ENCODE data around the gene KRT85. TPM values are rescaled to one million over a fixed set of nuclear protein-coding genes. Genes with fewer than 3 reads are reported as not detected.

The KRT85 gene
- total RNA-seq, 1 experiment from 2014 or later: not detected

DNA sequence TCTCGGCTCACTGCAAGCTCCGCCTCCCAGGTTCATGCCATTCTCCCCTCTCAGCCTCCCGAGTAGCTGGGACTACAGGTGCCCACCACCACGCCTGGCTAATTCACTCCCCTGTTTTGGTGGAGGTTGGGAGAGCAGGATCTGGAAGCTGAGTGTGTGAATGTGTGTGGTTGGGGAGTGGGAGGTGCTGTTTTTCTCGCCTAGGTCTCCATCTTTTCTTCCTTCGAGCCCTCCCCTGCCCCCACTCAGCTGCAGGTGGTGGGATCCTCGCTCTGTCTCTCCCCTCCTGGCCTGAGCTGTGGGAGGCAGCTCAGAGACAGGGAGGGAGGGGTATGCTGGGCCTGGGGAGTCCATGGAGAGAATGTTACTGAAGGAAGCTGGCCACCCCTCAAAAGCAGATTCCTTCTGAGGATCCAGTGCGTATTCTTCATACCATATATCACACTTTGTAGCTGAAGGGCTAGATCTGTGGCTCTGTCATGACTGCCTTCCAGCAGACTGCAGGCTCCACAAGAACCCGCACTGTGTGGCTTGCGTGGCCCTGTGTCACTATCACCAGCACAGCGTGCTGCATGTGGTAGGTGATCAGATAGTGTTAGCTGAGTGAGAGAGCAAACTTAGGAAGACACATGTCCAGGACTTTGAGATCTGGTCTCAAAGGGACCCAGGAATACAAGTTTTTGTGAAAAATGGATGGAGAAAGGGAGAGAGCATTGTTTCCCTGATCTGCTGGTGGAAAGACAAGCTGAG is 48.9 kb downstream of the KRT85 start:
- Histone ChIP-seq H3K4me2 (no peak overlapping the region), H3F3A (ENCODE audit: insufficient read depth, low read depth) (no peaks in the 10 kb centered on the region; the same call in 1 of the 2 replicates), H2AFZ (no peak overlapping the region), H3K36me3 (ENCODE audit: low read depth) (no peaks in the 10 kb centered on the region), H3K27ac (no peak overlapping the region), H3K4me1 (replicated peaks; ENCODE audit: insufficient read depth) (no peaks in the 10 kb centered on the region), H4K20me1 (ENCODE audit: insufficient read depth) (no peaks in the 10 kb centered on the region), H3K4me3 (no peak overlapping the region), H3K9me2 (ENCODE audit: insufficient read depth) (no peaks in the 10 kb centered on the region), H3K79me2 (ENCODE audit: low read depth) (no peaks in the 10 kb centered on the region), H3K27me3 (ENCODE audit: insufficient read depth, low read depth) (no peaks in the 10 kb centered on the region), H3K9me3 (ENCODE audit: insufficient read depth, low read depth) (no peaks in the 10 kb centered on the region)
- TF ChIP-seq, protein P1, sequence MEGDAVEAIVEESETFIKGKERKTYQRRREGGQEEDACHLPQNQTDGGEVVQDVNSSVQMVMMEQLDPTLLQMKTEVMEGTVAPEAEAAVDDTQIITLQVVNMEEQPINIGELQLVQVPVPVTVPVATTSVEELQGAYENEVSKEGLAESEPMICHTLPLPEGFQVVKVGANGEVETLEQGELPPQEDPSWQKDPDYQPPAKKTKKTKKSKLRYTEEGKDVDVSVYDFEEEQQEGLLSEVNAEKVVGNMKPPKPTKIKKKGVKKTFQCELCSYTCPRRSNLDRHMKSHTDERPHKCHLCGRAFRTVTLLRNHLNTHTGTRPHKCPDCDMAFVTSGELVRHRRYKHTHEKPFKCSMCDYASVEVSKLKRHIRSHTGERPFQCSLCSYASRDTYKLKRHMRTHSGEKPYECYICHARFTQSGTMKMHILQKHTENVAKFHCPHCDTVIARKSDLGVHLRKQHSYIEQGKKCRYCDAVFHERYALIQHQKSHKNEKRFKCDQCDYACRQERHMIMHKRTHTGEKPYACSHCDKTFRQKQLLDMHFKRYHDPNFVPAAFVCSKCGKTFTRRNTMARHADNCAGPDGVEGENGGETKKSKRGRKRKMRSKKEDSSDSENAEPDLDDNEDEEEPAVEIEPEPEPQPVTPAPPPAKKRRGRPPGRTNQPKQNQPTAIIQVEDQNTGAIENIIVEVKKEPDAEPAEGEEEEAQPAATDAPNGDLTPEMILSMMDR (conservative IDR thresholded peaks at IDR 0.05): no peak
- TF ChIP-seq EZH2 (IDR thresholded peaks at IDR 0.05; ENCODE audit: low read depth): no peak
- no peak for DNase-seq
- BruUV-seq (replicated peaks): no TSS peak
- intact Hi-C loops (cut with micrococcal nuclease; ENCODE audit: unreplicated experiment): no loop called here
- CTCF ChIA-PET: interaction anchor here (0.8 to 1.7 kb wide), 7 partner anchors 10 to 161 kb away, joined by 3 to 8 read pairs (median 5); no protein-coding TSS in a partner anchor
- POLR2A ChIA-PET (ENCODE audit: unreplicated experiment): interaction anchor here (0.5 to 1.2 kb wide), 5 partner anchors 10 to 126 kb away, joined by 3 to 6 read pairs (median 4); no protein-coding TSS in a partner anchor

DNA sequence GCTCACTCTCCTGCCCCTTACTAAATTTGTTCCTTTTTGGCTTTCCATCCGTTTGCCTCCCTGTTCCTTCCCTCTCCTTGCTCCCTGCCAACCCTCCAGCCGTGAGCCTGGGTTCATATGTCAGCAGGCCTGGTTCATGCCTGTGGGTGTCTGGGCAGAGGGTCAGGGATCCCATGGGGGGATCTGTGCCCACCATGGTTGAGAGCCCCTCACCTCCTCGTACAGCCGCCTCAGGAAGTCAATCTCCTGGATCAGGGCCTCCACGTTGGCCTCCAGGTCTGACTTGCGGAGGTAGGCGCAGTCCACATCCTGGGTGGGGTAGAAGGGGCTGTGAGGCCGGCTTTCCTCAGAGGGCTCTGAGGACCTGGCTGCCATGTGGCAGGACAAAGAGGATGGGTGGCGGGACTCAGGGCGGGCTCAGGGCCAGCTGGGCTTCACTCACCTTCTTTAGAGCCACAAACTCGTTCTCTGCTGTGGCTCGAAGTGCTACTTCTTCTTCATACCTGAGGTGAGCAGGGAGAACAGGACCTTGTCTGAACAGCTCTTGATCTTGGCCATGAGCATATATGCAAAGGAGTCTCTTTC is 49.7 kb downstream of the KRT85 start:
- POLR2A ChIA-PET (ENCODE audit: unreplicated experiment): interaction anchor here (0.5 kb wide), 1 partner anchor 55 kb away, joined by 3 read pairs; no protein-coding TSS in a partner anchor

DNA sequence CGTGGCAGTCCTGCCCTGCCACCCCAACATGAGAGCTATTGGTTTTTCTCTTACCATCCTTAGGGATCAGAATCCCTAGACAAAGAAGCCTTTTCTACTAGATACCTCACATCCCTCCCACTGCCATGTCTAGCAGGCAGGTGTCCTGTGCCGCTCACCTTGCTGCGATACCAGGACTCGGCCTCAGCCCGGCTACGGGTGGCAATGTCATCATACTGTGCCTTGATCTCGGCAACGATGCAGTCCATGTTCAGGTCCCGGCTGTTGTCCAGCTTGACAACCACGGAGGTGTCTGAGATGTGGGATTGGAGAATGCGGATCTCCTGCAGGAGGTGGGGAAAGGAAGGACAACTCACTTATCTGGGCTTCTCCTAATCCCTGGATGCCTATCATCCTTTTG is 50.6 kb downstream of the KRT85 start:
- ChIA-PET POLR2A (ENCODE audit: unreplicated experiment) (no interaction called here), CTCF (no interaction called here)
- intact Hi-C loops (cut with micrococcal nuclease; ENCODE audit: unreplicated experiment): no loop called here
- BruUV-seq (replicated peaks): no TSS peak
- Histone ChIP-seq H3K4me1 (replicated peaks; ENCODE audit: insufficient read depth) (no peaks in the 10 kb centered on the region), H3K9me2 (ENCODE audit: insufficient read depth) (no peaks in the 10 kb centered on the region), H3K27me3 (ENCODE audit: insufficient read depth, low read depth) (no peaks in the 10 kb centered on the region), H3K27ac (no peak overlapping the region), H4K20me1 (ENCODE audit: insufficient read depth) (no peaks in the 10 kb centered on the region), H3F3A (ENCODE audit: insufficient read depth, low read depth) (no peaks in the 10 kb centered on the region; the same call in 1 of the 2 replicates), H3K9me3 (ENCODE audit: insufficient read depth, low read depth) (no peaks in the 10 kb centered on the region), H3K36me3 (ENCODE audit: low read depth) (no peaks in the 10 kb centered on the region), H3K79me2 (ENCODE audit: low read depth) (no peaks in the 10 kb centered on the region), H3K4me2 (no peak overlapping the region), H2AFZ (no peak overlapping the region), H3K4me3 (no peak overlapping the region)
- TF ChIP-seq, protein P1 (conservative IDR thresholded peaks at IDR 0.05): no peak
- no peak for TF ChIP-seq EZH2 (IDR thresholded peaks at IDR 0.05; ENCODE audit: low read depth)
- DNase-seq: no peak

More for the DNA sequence above, 49.7 kb downstream of the KRT85 start:
- Histone ChIP-seq H3K79me2 (ENCODE audit: low read depth) (no peaks in the 10 kb centered on the region), H3K4me3 (no peak overlapping the region), H3K36me3 (ENCODE audit: low read depth) (no peaks in the 10 kb centered on the region), H4K20me1 (ENCODE audit: insufficient read depth) (no peaks in the 10 kb centered on the region), H3F3A (ENCODE audit: insufficient read depth, low read depth) (no peaks in the 10 kb centered on the region; the same call in 1 of the 2 replicates), H3K4me2 (no peak overlapping the region), H3K4me1 (replicated peaks; ENCODE audit: insufficient read depth) (no peaks in the 10 kb centered on the region), H3K9me2 (ENCODE audit: insufficient read depth) (no peaks in the 10 kb centered on the region), H3K27me3 (ENCODE audit: insufficient read depth, low read depth) (no peaks in the 10 kb centered on the region), H3K9me3 (ENCODE audit: insufficient read depth, low read depth) (no peaks in the 10 kb centered on the region), H2AFZ (no peak overlapping the region), H3K27ac (no peak overlapping the region)
- TF ChIP-seq, protein P1 (conservative IDR thresholded peaks at IDR 0.05): no peak
- TF ChIP-seq EZH2 (IDR thresholded peaks at IDR 0.05; ENCODE audit: low read depth): no peak
- DNase-seq: no peak
- CTCF ChIA-PET: interaction anchor here (1.7 kb wide), 1 partner anchor 9 kb away, joined by 5 read pairs; no protein-coding TSS in a partner anchor
- no TSS peak for BruUV-seq (replicated peaks)
- intact Hi-C loops (cut with micrococcal nuclease; ENCODE audit: unreplicated experiment): no loop called here

Measured in PC-9 (cell line).